Stimulated activated CD4-positive, alpha-beta T cell treated with anti-CD3 and anti-CD28 coated beads, TNF-alpha, amount 100 ng/mL, for 1 hour (primary cell): Measurements from ENCODE around the gene PSG2.
"Not testable (repeated sequence)": the region's sequence is repeated elsewhere in the genome, so short reads cannot be mapped to it uniquely, and the experiment has no call there.

ENCODE experiments used
- DNase-seq, 3 donors: peaks; one replicate each; pipeline ENCODE4 v3.0.0-alpha.2; 2020; ENCODE audit warnings: low read depth in 3 of 3, low spot score in 1 of 3

The PSG2 gene

GRCh38 chr19:43082601-43083000 lies at the start of gene PSG2:
Gene PSG2, minus strand, starts transcription at chr19:43082701. Its CDS starts 132 bp downstream, at chr19:43082569.
- not testable (repeated sequence) for DNase-seq

GRCh38 chr19:43131281-43131842 lies 48.9 kb upstream of the PSG2 start:
- not testable (repeated sequence) for DNase-seq

GRCh38 chr19:43129197-43129596 lies 46.7 kb upstream of the PSG2 start:
- DNase-seq = not testable (repeated sequence)

DNA sequence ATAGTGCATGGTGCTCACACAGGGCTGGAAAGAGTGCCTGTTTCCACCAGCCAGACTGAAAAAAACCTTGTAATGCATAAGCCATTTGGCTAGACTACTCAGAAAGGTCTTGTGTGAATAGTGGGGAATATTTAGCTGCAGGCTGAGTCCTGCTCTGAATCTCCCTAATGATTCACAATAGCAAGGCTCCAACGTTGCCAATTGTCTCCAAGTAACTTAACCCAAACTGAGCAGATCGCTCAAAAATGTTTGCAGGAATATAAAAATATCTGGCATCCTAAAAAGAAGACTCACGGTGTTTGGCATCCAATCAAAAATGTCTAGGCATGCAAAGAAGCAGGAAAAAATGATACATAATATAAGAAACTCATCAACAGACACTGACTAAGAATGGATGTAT lies 44.8 kb upstream of the PSG2 start:
- DNase-seq = not testable (repeated sequence)

- DNase-seq = no peak
Measured at GRCh38 chr19:43126720-43127119, 44.2 kb upstream of the PSG2 start.

DNA sequence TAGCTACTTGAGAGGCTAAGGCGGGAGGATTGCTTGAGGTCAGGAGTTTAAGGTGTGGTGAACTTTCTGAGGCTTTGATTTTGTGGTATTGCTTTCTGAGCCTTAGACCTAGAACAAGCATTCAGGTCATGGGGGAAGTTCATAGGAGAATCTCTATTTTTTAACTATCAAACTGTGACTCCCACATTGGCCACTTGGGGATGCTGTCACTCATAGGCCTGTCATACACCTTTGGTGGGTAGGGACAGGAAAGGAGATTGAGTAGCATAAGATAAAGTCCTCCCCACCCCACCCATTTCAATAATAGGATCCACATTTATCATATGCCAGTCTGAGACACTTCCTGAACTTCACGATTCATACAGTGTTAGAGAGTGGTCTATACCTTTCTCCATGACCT lies 41.9 kb upstream of the PSG2 start:
- no peak for DNase-seq

DNA sequence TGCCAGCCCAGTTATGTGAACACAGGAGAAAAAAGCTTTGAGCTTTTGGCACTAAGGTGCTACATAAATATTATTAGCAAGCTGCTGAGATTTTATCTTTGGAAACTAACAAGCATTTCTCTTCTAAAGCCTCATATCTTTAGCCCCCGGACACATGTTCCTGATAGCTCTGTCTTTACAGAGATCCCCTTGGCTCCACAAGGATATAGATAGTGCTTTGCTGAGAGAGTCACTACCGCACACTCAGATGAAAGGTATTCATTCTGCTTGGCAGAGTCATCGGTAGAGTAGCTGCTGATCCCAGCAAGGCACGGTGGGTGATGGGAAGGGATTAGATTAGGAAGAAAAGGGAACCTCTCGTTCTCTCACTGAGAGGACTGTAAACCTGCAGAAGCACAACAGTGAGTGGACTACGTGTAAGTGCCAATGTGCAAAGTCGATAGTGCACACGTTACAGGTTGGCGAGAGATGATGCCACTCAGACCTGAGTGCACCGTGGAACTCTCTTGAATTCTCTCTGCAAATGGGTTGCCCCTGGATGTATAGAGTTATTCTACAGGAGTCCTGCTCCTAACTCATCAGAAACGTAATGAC lies 38.0 kb upstream of the PSG2 start:
- DNase-seq = not testable (repeated sequence)

DNA sequence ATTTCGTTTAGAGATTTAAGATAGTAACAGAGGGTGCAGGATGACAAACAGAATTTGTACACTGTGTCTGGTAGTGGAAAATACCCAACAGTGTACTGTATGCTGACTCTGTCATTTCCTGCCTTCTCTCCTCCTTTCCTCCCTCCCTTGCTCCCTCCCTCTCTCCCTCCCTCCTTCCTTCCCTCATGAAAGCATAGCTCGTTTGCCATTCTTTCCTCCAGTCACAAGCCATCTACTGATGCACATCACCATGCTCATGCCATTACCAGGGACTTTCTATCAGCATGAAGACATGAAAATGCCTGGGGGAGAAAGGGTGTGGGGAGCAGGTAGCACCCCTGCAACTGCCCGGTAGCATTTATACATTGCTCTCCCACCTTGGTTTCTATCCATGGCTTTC lies 37.0 kb upstream of the PSG2 start:
- DNase-seq = not testable (repeated sequence)

- not testable (repeated sequence) for DNase-seq
Measured at GRCh38 chr19:43116421-43116820, 33.9 kb upstream of the PSG2 start.

GRCh38 chr19:43115548-43115947 lies 33.0 kb upstream of the PSG2 start:
- DNase-seq = not testable (repeated sequence)

DNA sequence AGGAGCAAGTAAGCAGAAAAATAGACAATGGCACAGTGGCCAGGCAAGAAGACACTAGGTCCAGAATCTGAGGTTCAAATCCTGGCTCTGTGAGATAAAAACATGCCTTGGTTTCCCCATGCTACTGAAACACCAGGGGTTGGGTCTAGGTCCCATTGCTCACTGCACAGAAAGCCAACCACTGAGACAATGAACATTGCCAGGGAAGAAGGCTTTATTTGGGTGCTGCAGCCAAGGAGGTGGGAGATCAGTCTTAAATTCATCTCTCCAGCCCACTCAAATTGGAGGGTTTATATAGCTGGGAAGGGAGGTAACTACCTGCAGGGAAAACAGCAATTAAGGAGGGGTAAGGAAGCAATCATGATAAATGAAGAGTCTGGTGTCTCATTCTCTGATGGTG lies 32.6 kb upstream of the PSG2 start:
- not testable (repeated sequence) for DNase-seq

GRCh38 chr19:43114626-43115025 lies 32.1 kb upstream of the PSG2 start:
- not testable (repeated sequence) for DNase-seq

- not testable (repeated sequence) for DNase-seq
Measured at GRCh38 chr19:43107401-43107800, 24.9 kb upstream of the PSG2 start.

DNA sequence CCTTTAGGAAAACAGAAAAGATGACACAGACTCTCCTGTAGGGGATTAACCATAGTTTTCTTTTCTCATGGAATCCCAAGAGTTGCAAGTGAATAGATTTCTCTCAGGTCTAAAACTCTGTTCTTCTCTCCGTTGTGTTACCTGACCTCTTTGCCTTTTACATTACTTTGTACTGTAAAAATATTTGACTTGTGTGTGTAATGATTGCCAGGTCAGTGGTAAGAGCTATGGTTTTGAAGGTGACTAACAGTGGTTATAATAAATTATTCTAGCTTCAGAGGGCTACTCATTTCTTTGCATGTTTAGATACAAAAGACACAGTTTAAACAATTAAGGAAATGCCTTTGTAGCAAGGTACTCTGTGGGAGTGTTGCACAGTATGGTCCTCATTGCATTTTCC lies 23.0 kb upstream of the PSG2 start:
- DNase-seq = no peak

- DNase-seq = not testable (repeated sequence)
Measured at GRCh38 chr19:43104215-43104850, 21.8 kb upstream of the PSG2 start.

- DNase-seq = no peak
Measured at GRCh38 chr19:43101950-43102349, 19.4 kb upstream of the PSG2 start.

- not testable (repeated sequence) for DNase-seq
Measured at GRCh38 chr19:43098416-43098815, 15.9 kb upstream of the PSG2 start.

GRCh38 chr19:43087702-43088340 lies 5.3 kb upstream of the PSG2 start:
- not testable (repeated sequence) for DNase-seq

GRCh38 chr19:43085796-43086530 lies 3.5 kb upstream of the PSG2 start:
- DNase-seq = not testable (repeated sequence)

- not testable (repeated sequence) for DNase-seq
Measured at GRCh38 chr19:43084196-43084832, 1.8 kb upstream of the PSG2 start.

- DNase-seq = not testable (repeated sequence)
Measured at GRCh38 chr19:43083721-43084120, 1.2 kb upstream of the PSG2 start.
